ENCODE data around the gene TMEM60.
"Not testable (repeated sequence)": the region's sequence is repeated elsewhere in the genome, so short reads cannot be mapped to it uniquely, and the experiment has no call there.

The TMEM60 gene

DNA sequence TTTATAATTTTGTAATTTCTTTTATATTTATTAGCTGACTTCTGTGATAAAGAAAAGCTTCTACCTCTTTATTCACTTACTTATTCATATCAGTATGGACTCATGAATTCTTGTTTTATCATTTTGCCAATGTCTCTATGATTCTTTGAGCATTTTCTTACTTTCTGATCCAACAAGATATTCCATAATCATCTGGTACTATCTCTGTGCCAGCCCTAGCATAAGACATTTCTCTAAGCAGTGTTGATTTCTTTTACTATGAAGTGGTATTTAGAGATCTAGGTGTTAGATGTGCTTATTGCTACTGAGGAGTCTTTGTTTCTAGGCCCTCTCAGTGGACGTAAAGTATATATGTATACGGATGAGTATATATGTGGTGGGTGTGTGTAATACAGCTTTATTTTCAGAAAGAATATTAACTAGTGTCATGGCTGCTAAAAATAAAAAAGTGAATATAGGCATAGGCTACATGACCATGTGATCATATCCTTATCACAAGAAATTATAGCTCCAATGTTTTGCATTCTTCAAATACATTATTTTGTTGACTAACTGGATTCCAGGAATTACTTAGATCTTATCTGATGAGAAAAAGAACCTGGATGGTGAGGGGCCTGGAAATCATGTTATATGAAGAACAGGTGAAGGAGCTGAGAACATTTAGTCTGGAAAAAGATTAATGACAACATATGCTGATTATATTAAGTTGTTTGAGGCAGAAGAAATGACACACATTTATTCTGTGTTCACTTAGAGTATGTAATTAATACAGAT is 13.5 kb upstream of the TMEM60 start:
- no peak for DNase-seq (ENCODE audit: low read depth)

DNA sequence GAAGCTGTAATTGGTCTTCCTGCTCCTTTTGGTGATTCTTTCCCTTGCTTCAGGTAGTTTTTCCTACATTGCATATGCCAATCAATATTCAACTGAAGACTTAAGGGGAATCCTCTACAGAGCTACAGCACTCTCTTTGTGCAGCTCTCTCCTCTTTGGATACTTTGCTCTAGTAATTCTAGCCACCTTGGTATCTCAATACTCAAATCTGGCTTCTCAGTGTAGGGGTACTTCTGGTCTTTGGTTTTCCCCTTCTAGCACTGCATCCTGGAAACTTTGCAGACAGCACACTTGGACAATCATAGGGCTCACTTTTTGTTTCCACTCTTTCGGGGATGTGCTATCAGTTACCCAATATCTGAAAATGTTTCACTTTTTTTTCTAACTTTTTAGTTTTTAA is 10.3 kb upstream of the TMEM60 start:
- no peak for DNase-seq (ENCODE audit: low read depth)

DNA sequence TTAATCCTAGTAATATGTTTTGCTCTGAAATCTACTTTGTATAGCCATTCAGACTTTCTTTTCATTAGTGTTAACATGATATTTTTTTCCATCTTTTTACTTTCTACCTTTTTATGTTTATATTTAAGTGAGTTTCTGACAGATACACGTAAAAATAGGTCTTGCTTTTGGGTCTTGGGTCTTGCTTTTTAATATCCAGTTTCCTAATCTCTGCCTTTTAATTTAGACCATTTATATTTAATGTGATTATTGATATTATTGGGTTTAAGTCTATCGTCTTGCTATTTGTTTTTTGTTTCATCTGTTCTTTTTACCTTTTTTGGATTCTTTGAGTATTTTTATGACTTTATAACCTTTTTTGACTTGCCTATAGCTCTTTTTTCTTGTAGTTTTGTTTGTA is 8.2 kb upstream of the TMEM60 start:
- no peak for DNase-seq (ENCODE audit: low read depth)

DNA sequence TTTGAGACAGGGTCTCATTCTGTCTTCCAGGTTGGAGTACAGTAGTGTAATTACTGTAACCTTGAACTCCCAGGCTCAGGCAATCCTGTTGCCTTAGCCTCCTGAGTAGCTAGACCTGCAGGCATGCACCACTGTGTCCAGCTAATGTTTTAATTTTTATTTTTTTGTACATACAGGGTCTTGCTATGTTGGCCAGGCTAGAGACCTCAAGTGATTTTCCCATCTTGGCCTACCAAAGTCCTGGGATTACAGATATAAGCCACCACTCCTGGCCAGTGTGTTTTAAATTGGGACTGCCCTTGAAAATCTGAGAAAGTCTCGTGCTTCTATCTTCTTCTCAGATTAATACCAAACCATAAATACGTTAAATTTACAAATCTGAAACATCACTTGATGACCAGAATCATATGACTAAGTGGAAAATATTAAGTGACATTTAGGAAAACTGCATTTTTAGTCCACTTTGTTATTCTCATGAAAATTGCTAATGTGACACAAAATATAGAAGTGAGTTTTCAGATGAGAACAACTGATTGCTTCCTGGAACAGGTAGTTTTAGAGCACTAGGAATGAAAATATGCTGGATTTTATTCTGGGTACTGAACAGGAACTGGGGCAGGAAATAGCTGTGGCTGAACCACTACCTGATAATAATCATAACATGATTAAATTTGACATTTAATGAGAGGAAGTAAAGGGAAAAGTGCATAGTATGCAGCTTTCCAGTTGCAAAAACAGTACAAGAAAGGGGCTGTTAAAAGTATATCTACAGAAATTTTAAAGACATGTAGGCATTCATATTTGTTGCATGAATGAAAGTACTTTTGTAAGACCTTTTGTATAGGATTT is 4.5 kb upstream of the TMEM60 start:
- no peak for DNase-seq (ENCODE audit: low read depth)

DNA sequence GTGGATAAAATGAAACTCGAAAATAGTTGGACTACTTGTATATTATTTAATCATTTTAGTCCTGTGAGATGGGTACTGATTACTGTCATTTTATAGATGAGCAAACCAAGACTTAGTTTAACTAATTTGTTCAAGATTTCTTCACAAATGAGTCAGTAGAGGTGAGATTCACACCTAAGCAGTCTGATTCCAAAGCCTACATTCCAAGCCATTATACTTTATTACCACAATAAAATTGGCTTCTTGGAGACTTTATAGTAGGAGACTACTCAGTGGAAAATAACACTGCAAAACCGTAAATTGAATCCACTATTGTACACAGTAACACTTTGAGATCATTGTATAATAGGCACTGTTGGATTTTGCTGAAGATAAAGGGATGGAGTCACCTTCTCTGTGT is 2.5 kb upstream of the TMEM60 start:
- DNase-seq (ENCODE audit: low read depth): no peak

DNA sequence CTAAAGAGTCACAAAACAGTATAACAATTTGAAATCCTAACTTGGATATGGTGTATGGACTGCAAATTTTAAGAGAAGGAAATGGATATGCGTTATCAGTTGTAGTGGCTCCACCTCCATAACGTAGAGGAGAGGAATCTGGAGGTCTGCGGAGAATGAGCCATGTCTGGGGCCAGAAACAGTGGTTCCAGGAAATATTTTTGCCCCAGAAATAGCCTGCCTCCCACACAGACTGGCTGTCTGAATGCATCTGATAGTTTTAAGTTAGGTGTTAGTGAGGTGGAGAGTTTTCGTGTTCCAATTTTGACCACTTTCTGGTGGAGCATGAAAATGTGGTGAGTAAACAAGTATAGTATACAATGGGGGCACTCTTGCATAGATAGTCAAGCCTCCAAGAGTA is 1.9 kb upstream of the TMEM60 start:
- no peak for DNase-seq (ENCODE audit: low read depth)

DNA sequence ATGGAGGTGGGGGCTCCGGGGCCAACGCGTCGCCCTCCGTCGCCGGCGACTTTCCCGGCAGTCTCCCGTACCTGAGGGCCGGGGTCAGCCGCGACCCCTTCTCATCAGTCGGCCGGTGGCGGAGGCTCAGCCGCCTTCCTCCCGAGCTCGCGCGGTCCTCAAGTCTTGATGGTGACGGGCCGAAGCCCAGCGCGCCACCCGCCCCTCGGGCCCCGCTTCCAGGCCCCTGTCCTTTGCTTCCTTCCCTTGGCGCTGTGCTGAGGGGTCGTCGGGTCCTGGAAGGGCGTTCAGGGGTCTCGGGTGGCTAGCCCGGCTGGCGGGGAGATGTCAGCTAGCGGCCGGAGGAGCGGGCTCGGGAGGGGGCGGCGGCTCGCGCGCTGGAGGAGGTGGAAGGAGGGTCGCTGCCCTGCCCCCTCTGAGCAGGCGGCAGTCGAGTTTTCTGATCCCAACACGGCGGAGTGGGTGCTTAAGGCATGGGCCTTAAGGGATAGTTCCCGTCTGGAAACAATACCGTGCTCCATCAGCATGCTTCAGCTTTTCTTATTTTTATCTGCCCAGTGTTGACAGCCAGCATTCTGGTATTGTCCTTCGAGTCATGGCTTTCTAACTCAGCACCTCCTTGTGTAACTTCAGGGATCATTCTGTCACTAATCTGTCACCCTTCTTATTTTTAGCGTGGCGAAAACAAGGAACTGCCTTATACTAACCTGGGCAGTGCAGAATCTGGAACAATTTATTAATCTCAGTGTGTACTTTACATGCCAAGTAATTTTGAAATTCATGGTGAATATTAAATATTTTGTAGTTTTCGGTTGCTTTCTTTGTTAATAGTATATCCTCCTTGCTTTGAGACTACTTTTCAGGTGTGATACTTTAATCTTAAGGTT is 1.1 kb upstream of the TMEM60 start:
- DNase-seq (ENCODE audit: low read depth): peak; percentile 9

DNA sequence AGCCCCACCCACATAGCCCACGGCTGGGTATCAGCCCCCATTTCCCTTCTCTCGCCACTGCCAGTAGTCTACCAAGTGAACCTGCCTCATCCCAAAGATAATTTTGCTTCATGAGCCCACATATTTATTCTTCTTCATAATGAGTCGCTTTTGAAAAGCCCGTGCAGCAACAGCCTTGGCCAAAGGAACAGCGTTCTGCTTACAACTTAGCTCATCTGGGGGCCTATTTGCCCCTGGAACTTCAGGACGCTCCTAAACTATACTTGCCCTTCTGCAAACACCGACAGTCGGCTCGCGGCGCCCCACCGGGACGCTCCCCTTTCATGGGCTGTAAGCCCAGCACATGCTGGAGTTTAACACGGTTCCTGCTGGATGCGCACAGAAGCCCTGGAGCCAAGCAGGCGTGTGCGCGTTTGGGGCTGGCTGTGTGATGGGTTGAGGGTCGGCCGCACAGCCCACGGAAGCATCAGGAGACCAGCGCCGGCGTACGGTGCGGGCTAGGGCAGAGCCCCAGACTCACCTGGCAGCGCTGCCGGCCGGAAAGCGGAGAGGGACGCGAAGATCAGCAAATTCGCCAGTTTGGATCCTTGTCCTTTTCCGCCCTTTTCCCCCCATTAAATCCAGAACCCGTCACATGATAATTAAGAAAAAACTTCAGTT is 370 bp downstream of the TMEM60 start:
- no peak for DNase-seq (ENCODE audit: low read depth)

DNA sequence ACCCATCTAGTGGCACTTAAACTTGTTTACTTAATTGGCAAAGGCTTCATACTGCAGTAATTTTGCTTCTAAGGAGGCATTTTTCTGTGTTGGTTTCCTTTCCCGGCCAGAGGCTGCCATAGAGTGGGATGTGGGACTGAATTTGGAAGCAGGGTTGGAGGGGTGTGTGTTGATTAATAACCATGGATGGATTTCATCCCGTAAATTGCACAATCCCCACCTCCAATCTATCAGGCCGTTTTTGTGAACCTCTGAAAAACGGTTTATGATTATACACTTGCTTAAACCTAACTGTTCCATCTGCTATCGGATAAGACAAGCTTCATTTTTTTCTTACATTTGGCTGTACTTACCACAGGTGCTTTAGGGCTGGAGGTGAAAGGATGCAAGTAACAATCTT is 1.3 kb downstream of the TMEM60 start:
- DNase-seq (ENCODE audit: low read depth): no peak

DNA sequence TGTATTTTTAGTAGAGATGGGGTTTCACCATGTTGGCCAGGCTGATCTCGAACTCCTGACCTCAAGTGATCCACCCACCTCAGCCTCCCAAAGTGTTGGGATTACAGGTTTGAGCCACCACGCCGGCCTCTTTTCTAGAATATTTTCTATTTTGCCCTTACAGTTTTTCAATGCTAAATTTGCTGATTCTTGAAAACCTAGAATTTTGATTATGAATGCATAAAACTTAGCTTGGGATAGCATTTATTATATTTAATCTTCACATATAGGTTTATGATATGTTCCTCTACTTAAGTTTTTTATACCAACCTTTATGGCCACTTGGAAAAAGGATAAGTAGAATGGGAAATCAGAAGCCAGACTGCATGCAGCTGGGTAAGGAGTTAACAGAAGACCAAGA is 2.1 kb downstream of the TMEM60 start:
- DNase-seq (ENCODE audit: low read depth): no peak

DNA sequence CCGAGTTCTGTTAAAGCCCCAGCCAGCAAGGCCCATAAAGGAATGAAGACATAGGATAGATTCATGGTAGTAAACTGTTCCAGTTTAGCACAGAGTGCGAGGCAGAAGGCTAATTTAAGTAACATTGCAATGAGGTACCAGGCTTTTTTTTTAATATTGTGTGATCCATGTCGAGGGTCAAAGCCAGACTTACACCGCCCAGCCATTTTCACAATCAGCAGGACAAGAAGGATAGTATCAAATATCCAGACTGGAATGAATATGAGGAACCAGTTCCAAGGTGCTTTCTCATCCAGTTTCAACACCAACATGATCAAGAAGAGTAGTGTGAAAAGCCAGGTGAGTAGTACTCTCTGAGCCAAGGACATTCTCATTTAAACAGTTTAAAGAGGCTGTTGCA is 4.2 kb downstream of the TMEM60 start:
- DNase-seq (ENCODE audit: low read depth): no peak

DNA sequence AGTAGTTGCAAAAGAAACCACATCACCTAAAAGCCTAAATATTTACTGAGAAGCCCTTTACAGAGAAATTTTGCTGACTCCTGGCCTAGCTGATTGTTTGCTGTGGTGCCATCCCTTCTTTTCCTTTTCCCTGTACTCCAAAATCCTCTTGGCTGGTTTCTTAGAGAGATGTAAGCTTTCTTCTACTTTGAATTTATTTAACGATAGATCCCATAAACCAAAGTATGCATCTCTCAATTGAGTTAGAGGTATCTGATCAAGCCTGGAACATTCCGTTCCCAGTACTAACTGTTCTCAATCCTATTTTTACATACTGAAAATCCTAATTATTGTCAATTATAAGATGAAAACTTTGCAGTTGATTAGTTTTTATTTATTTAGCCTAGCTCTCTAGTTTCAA is 6.3 kb downstream of the TMEM60 start:
- DNase-seq (ENCODE audit: low read depth): no peak

DNA sequence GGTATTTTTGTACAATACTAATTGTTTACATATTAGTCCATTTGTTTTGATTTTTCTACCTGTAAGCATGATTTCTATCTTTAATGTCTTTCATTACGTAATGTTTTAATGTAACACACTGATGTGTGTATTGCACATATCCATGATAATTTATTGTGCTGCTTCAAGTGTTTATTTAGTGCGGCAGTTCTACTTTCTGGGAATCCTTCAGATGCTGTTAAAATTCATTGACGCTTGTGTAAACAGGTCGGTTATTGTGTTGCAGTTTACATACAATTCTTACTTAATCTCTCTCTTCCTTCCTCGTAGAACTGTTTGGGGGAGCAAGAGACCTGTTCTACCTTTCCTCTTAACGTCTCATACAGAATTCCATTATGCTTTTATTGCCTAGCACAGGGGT is 6.9 kb downstream of the TMEM60 start:
- DNase-seq (ENCODE audit: low read depth): no peak

DNA sequence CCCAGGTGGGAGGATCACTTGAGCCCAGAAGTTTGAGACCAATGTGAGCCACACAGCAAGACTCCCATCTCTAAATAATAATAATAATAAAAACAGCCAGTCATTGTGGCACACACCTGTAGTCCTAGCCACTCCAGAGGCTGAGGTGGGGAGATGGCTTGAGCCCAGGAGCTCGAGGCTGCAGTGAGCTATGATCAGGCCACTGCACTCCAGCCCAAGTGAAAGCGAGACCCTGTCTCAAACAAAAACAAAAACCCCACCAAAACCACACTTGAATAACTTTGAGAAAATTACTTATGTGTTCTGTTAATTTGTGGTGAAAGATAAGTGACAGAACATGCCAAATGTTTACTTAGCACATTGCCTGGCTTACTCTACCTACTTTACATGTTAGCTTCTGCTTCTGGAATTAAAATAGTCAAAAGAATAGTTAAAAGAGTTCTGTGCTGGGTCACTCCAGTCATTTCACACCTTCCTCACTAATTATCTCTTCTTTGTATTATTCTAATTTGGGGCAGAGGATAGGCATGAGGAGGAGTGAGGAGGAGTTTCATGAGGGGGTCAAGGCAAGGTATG is 9.8 kb downstream of the TMEM60 start:
- no peak for DNase-seq (ENCODE audit: low read depth)

DNA sequence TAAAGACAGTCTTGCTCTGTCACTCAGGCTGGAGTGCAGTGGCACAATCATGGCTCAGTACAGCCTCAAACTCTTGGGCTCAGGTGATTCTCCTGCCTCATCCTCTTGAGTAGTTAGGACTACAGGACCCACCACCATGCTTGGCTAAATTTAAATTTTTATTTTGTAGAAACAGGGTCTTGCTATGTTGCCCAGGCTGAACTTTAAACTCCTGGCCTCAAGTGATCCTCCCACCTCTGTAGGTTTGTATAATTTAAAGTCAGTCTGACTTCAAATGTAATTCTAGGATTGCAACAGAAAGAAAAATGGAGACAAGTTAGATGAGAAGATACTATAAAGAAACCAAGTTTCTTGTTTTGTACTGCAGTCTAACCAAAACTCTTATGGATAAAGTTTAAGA is 11.5 kb downstream of the TMEM60 start:
- no peak for DNase-seq (ENCODE audit: low read depth)

DNA sequence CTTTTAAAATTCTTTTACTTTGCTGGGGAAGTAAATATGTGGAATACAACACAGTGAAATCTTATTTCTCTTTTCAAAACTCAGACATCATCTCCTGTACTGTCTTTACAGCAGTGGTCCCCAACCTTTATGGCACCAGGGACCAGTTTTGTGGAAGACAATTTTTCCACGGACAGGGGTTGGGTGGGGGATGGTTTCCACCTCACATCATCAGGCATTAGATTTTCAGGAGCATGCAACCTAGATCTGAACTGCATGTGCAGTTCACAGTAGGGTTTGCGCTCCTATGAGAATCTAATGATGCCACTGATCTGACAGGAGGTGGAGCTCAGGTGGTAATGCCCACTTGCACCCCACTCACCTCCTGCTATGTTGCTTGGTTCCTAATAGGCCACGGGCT is 12.2 kb downstream of the TMEM60 start:
- DNase-seq (ENCODE audit: low read depth): no peak

DNA sequence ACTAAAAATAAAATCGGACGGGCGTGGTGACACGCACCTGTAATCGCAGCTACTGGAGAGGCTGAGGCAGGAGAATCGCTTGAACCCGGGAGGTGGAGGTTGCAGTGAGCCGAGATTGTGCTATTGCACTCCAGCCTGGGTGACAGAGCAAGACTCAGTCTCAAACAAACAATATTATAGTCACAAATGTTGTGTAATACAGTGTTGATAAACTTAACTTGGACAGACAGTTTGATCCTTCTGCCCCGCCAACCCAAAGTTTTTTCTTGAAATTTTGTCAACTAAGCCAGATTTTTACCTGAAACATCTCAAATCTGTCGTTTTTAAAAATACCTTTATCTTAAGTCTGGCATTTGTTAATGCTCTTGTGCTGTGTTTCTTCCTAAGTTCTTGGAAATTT is 13.8 kb downstream of the TMEM60 start:
- not testable (repeated sequence) for DNase-seq (ENCODE audit: low read depth)

DNA sequence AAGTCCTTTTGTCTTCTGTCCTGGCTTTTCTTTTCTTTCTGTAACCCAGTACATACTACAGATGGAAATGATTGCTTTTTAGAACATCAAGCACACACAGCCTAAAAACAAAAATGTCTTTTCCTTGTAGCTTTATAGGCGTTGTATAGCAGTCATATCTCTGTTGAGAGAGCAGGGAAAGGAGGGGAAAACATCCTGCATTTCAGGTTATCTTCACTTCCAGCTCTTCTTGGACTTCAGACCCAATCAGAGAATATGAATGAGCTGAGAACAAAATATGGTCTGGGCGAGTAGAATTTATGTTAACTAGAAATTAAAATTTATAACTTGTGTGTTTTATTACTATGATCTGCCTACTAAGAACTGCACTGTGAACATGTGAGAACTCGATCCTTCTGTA is 14.7 kb downstream of the TMEM60 start:
- DNase-seq (ENCODE audit: low read depth): no peak

DNA sequence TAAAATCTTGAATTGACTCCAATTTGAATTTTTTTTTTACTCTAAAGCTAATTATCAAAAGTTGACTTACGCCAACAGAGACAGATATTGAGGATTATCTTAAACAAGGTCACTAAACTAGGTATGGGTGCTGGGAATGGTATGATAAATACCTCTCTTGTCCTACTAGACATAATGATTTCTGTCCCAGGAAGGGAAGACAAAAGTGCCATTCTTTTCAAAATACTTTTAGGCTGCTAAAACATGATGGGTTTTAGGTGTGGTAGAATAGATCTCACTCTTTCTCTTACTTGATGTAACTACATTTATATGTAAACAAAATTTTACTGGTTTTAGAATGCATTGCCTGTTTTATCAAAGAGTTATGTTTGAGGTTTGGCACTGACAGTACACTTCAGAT is 15.1 kb downstream of the TMEM60 start:
- DNase-seq (ENCODE audit: low read depth): no peak

DNA sequence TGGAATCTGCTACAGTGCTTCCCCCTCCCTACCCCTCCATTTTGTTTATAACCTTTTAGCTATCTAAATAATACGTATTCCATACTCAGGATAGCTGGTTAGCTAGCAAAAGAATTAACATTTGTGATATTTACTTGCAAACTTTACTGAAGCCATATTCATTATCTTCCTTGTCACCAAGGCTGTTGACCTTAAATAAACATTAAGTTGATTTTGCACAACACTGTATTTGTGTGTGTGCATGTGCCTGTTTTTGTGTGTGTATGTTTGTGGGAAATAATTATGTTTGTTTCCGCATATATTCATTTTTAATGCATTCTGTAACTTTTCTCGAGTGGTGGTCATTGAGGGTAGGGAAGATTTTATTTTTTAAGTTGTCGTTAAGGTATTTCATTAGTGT is 15.9 kb downstream of the TMEM60 start:
- DNase-seq (ENCODE audit: low read depth): no peak

DNA sequence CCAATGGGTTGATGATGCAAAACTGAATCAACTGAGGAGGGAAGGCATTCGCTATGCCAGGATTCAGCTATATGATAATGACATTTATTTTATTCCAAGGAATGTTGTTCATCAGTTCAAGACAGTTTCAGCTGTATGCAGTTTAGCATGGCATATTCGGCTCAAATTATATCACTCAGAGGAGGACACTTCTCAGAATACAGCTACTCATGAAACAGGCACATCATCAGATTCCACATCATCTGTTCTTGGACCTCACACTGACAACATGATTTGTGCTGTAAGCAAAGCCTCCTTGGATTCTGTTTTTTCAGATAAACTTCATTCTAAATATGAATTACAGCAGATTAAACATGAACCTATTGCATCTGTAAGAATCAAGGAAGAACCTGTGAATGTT is 19.7 kb downstream of the TMEM60 start:
- DNase-seq (ENCODE audit: low read depth): no peak

DNA sequence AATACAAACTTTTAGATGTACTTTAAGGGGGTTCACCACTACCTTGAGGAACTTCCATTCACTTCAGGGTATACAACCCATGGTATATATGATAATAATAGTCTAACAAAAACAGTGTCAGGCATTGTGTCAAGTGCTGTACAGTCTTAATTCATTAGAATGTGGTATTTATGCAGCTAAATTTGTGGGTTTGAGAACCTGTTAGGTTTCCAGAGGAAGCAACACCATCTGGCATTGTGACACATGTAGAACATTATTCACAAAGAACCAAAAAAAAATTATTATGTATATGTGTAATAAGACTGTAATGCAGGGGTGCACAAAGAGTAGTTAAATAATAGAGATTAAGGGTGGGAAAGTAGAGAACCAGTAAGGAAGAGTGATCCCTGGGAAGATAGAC is 26.3 kb downstream of the TMEM60 start:
- DNase-seq (ENCODE audit: low read depth): no peak

All from activated T-helper 1 cell treated with Interleukin-2 at 50 U/mL for 16 hours (primary cell).